Central memory CD8-positive, alpha-beta T cell (primary cell): ENCODE data around the gene ENG.
A peak's percentile ranks its signal among the peaks of the same experiment; 100 is the strongest.
"Not testable (repeated sequence)": the region's sequence is repeated elsewhere in the genome, so short reads cannot be mapped to it uniquely, and the experiment has no call there.

ENCODE experiments used
- ATAC-seq: fragments of 150-1000 bp; cut with Tn5 transposase; replicated peaks from 2 replicates; pipeline ENCODE4 v1.10.0; 2022; ENCODE audit warnings: mild to moderate bottlenecking, moderate FRiP score, moderate number of reproducible peaks; ENCODE audit not compliant: poor library complexity, severe bottlenecking; ENCODE audit errors: extremely low read depth
- DNase-seq, 2 donors: peaks; one replicate each; pipeline ENCODE4 v3.0.0; 2021; ENCODE audit warnings: low spot score in 2 of 2
- H3K27ac Mint-ChIP-seq: one replicate; pipeline ENCODE4 v1.8.0; 2022; ENCODE audit warnings: low read depth, mild to moderate bottlenecking, moderate library complexity, mixed read lengths
- H3K27me3 Mint-ChIP-seq: one replicate; pipeline ENCODE4 v1.8.0; 2022; ENCODE audit warnings: mixed read lengths
- H3K36me3 Mint-ChIP-seq: one replicate; pipeline ENCODE4 v1.8.0; 2022; ENCODE audit warnings: mild to moderate bottlenecking, moderate library complexity, mixed read lengths; ENCODE audit not compliant: insufficient read depth
- H3K4me1 Mint-ChIP-seq: one replicate; pipeline ENCODE4 v1.8.0; 2022; ENCODE audit warnings: mixed read lengths
- H3K4me3 Mint-ChIP-seq: one replicate; pipeline ENCODE4 v1.8.0; 2022; ENCODE audit warnings: mild to moderate bottlenecking, moderate library complexity, mixed read lengths
- H3K9me3 Mint-ChIP-seq: one replicate; pipeline ENCODE4 v1.8.0; 2022; ENCODE audit warnings: mixed read lengths

Gene ENG

GRCh38 chr9:127876026-127876763 lies 21.7 kb upstream of the ENG start:
- Mint-ChIP-seq H3K27ac (no peak overlapping the region), H3K4me3 (no peak overlapping the region), H3K9me3 (no peaks in the 10 kb centered on the region), H3K36me3 (peaks cover 6% of the 10 kb centered on the region), H3K4me1 (no peaks in the 10 kb centered on the region), H3K27me3 (no peaks in the 10 kb centered on the region)
- DNase-seq = no peak
- no peak for ATAC-seq

GRCh38 chr9:127875306-127875966 lies 21.0 kb upstream of the ENG start:
- Mint-ChIP-seq H3K27me3 (no peaks in the 10 kb centered on the region), H3K9me3 (no peaks in the 10 kb centered on the region), H3K27ac (no peak overlapping the region), H3K36me3 (peaks cover 6% of the 10 kb centered on the region), H3K4me1 (no peaks in the 10 kb centered on the region), H3K4me3 (no peak overlapping the region)
- ATAC-seq (no peak), DNase-seq (no peak)

- Mint-ChIP-seq H3K9me3 (no peaks in the 10 kb centered on the region), H3K36me3 (peaks cover 6% of the 10 kb centered on the region), H3K27ac (no peak overlapping the region), H3K27me3 (no peaks in the 10 kb centered on the region), H3K4me1 (no peaks in the 10 kb centered on the region), H3K4me3 (no peak overlapping the region)
- DNase-seq (no peak), ATAC-seq (no peak)
Measured at GRCh38 chr9:127874301-127875221, 20.1 kb upstream of the ENG start.

DNA sequence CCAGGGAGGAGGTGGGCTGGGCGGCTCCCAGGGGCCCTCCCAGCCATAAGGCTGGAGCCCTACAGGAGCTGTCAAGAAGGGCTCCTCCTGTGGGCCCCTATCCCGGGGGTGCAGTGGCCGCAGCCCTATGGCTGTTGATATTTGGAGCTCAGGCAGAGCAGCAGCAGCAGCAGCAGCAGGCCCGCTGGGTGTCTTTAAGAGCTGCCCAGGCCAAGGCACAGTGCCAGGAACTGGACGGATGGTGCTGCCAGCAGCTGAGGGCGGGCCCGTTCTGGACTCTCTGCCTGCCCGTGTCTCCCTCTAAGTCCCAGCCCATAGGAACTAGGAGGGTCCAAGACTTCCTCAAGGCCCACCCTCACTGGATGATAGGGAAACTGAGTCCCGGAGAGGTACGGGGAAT lies 19.4 kb upstream of the ENG start:
- H3K4me1 Mint-ChIP-seq = no peaks in the 10 kb centered on the region
- no peaks in the 10 kb centered on the region for H3K27me3 Mint-ChIP-seq
- ATAC-seq (no peak), DNase-seq (no peak)
- H3K36me3 Mint-ChIP-seq = peaks cover 4% of the 10 kb centered on the region
- no peak overlapping the region for H3K4me3 Mint-ChIP-seq
- no peaks in the 10 kb centered on the region for H3K9me3 Mint-ChIP-seq
- H3K27ac Mint-ChIP-seq = no peak overlapping the region

- Mint-ChIP-seq H3K9me3 (no peaks in the 10 kb centered on the region), H3K4me1 (no peaks in the 10 kb centered on the region), H3K27me3 (no peaks in the 10 kb centered on the region), H3K4me3 (no peak overlapping the region), H3K27ac (no peak overlapping the region), H3K36me3 (peaks cover 5% of the 10 kb centered on the region)
- ATAC-seq = no peak
- no peak for DNase-seq
Measured at GRCh38 chr9:127873223-127873691, 18.8 kb upstream of the ENG start.

GRCh38 chr9:127872369-127873222 lies 18.1 kb upstream of the ENG start:
- Mint-ChIP-seq H3K36me3 (peaks cover 5% of the 10 kb centered on the region), H3K27me3 (no peaks in the 10 kb centered on the region), H3K4me1 (no peaks in the 10 kb centered on the region), H3K27ac (no peak overlapping the region), H3K9me3 (no peaks in the 10 kb centered on the region), H3K4me3 (no peak overlapping the region)
- no peak for ATAC-seq
- DNase-seq = no peak

GRCh38 chr9:127871531-127871930 lies 17.1 kb upstream of the ENG start:
- Mint-ChIP-seq H3K27ac (peak overlapping the region; percentile 14), H3K4me3 (no peak overlapping the region), H3K27me3 (no peaks in the 10 kb centered on the region), H3K9me3 (no peaks in the 10 kb centered on the region), H3K36me3 (peaks cover 5% of the 10 kb centered on the region), H3K4me1 (no peaks in the 10 kb centered on the region)
- DNase-seq = no peak
- ATAC-seq = no peak

GRCh38 chr9:127870887-127871286 lies 16.4 kb upstream of the ENG start:
- ATAC-seq (no peak), DNase-seq (no peak)
- H3K36me3 Mint-ChIP-seq = peaks cover 5% of the 10 kb centered on the region
- H3K9me3 Mint-ChIP-seq = no peaks in the 10 kb centered on the region
- no peak overlapping the region for H3K27ac Mint-ChIP-seq
- H3K27me3 Mint-ChIP-seq = no peaks in the 10 kb centered on the region
- peaks cover 1% of the 10 kb centered on the region for H3K4me1 Mint-ChIP-seq
- H3K4me3 Mint-ChIP-seq = no peak overlapping the region

- H3K9me3 Mint-ChIP-seq, ATAC-seq, H3K4me1 Mint-ChIP-seq, H3K27me3 Mint-ChIP-seq, H3K4me3 Mint-ChIP-seq, DNase-seq, H3K36me3 Mint-ChIP-seq, H3K27ac Mint-ChIP-seq: not testable (repeated sequence)
Measured at GRCh38 chr9:127870153-127870491, 15.7 kb upstream of the ENG start.

DNA sequence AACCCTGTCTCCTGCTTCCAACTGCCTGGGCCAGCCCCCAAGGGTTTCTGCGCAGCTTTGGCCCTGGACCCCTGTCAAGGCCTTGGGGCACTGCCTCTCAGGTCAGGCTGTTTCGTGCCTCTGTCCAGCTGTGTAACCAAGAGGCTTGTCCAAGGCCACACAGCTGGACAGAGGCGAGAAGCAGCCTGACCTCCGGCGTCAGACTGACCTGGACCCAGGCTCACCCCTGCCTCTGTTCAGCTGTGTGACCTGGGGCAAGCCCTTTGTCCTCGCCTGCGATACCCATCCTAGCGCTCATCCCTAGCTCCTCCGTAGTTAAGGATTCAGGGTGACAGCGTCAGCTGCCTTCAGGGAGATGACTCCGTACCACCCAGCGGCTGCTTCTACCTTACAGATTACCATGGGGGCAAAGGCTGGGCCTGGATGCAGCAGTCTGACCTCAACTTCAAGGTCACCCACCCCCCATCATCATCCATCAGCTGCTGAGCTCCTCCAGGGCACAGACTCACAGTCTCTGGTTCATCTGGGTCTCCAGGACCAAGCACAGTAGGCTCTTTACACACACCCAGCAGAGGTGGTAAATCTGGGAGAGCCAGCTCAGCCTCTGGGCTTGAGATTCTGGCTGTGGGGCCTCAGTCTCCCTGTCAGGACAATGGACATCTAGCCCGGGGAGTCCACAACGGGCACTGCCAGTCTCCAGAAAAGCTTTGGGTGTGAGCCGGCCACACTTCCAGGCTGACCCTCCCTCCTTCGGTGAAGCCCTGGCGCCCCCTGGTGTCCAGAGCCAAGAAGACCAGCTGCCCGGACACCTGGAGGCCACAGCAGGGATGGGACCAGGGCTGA lies 15.1 kb upstream of the ENG start:
- H3K27me3 Mint-ChIP-seq = no peaks in the 10 kb centered on the region
- H3K4me3 Mint-ChIP-seq = no peak overlapping the region
- H3K27ac Mint-ChIP-seq = no peak overlapping the region
- no peaks in the 10 kb centered on the region for H3K9me3 Mint-ChIP-seq
- H3K36me3 Mint-ChIP-seq = peaks cover 4% of the 10 kb centered on the region
- DNase-seq = peak; percentile 52 to 68
- peaks cover 12% of the 10 kb centered on the region for H3K4me1 Mint-ChIP-seq
- no peak for ATAC-seq

- H3K4me3 Mint-ChIP-seq = no peak overlapping the region
- H3K4me1 Mint-ChIP-seq = peaks cover 12% of the 10 kb centered on the region
- H3K36me3 Mint-ChIP-seq = peaks cover 4% of the 10 kb centered on the region
- ATAC-seq = no peak
- H3K27ac Mint-ChIP-seq = peak overlapping the region; percentile 45
- no peaks in the 10 kb centered on the region for H3K27me3 Mint-ChIP-seq
- no peak for DNase-seq
- no peaks in the 10 kb centered on the region for H3K9me3 Mint-ChIP-seq
Measured at GRCh38 chr9:127868278-127868902, 13.9 kb upstream of the ENG start.
